ENCODE measurements around the gene NAA40. TPM values are rescaled to one million over a fixed set of nuclear protein-coding genes. Genes with fewer than 3 reads are reported as not detected.
"Not testable (repeated sequence)": the region's sequence is repeated elsewhere in the genome, so short reads cannot be mapped to it uniquely, and the experiment has no call there.

NAA40 gene
- total RNA-seq, 4 donors from 2014 or later = 27.6 to 46.4 (median 34.5) TPM

GRCh38 chr11:63966444-63966843 is 27.6 kb downstream of the NAA40 start:
- Histone ChIP-seq H3K4me1 (no peaks in the 10 kb centered on the region), H3K36me3 (no peaks in the 10 kb centered on the region), H3K27me3 (no peaks in the 10 kb centered on the region), H3K27ac (no peak overlapping the region), H3K9me3 (no peaks in the 10 kb centered on the region), H3K4me3 (replicated peaks in 1 of 3) (no peak overlapping the region)
- no peak for DNase-seq
- intact Hi-C loops (cut with DNase I) = no loop called here
- TF ChIP-seq CTCF (IDR thresholded peaks at IDR 0.05) (no peak), POLR2A (IDR thresholded peaks at IDR 0.05) (no peak)
- 92 to 100% methylated on average over 1 of the region's 1 CpG for WGBS, 2 donors

DNA sequence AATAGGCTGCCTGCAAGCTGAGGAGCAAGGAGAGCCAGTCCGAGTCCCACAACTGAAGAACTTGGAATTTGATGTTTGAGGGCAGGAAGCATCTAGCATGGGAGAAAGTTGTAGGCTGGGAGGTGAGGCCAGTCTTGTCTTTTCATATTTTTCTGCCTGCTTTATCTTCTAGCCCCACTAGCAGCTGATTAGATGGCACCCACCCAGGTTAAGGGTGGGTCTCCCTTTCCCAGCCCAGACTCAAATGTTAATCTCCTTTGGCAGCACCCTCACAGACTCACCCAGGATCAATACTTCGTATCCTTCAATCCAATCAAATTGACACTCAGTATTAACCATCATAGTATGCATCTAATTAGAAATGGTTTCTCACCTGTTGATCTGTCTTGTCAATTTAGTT is 30.7 kb downstream of the NAA40 start:
- WGBS, 2 donors = 92 to 94% methylated on average over 2 of the region's 2 CpGs
- Histone ChIP-seq H3K4me3 (replicated peaks in 1 of 3) (no peak overlapping the region), H3K36me3 (no peaks in the 10 kb centered on the region), H3K4me1 (peaks cover 0 to 3% of the 10 kb centered on the region in 2 donors), H3K9me3 (no peaks in the 10 kb centered on the region), H3K27ac (no peak overlapping the region), H3K27me3 (no peaks in the 10 kb centered on the region)
- TF ChIP-seq CTCF (IDR thresholded peaks at IDR 0.05) (no peak), POLR2A (IDR thresholded peaks at IDR 0.05) (no peak)
- DNase-seq = no peak
- intact Hi-C loops (cut with DNase I) = no loop called here

GRCh38 chr11:63970902-63971301 is 32.1 kb downstream of the NAA40 start:
- H3K4me3 ChIP-seq (replicated peaks in 1 of 3) = no peak overlapping the region
- no peak for DNase-seq
- TF ChIP-seq CTCF (IDR thresholded peaks at IDR 0.05) = no peak
- TF ChIP-seq POLR2A (IDR thresholded peaks at IDR 0.05) = no peak
- H3K4me1 ChIP-seq = peaks cover 9 to 11% of the 10 kb centered on the region in 2 donors
- intact Hi-C loops (cut with DNase I) = no loop called here
- H3K27me3 ChIP-seq = no peaks in the 10 kb centered on the region
- no peaks in the 10 kb centered on the region for H3K36me3 ChIP-seq
- no peaks in the 10 kb centered on the region for H3K9me3 ChIP-seq
- 82 to 88% methylated on average over 5 of the region's 5 CpGs for WGBS, 2 donors
- no peak overlapping the region for H3K27ac ChIP-seq

DNA sequence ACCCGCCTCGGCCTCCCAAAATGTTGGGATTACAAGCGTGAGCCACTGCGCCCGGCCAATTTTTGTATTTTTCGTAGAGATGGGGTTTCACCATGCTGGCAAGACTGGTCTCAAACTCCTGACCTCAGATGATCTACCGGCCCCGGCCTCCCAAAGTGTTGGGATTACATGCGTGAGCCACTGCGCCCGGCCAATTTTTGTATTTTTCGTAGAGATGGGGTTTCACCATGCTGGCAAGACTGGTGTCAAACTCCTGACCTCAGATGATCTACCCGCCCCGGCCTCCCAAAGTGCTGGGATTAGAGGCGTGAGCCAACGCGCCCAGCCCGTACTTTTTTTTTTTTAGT is 35.1 kb downstream of the NAA40 start:
- H3K27ac ChIP-seq = not testable (repeated sequence)

DNA sequence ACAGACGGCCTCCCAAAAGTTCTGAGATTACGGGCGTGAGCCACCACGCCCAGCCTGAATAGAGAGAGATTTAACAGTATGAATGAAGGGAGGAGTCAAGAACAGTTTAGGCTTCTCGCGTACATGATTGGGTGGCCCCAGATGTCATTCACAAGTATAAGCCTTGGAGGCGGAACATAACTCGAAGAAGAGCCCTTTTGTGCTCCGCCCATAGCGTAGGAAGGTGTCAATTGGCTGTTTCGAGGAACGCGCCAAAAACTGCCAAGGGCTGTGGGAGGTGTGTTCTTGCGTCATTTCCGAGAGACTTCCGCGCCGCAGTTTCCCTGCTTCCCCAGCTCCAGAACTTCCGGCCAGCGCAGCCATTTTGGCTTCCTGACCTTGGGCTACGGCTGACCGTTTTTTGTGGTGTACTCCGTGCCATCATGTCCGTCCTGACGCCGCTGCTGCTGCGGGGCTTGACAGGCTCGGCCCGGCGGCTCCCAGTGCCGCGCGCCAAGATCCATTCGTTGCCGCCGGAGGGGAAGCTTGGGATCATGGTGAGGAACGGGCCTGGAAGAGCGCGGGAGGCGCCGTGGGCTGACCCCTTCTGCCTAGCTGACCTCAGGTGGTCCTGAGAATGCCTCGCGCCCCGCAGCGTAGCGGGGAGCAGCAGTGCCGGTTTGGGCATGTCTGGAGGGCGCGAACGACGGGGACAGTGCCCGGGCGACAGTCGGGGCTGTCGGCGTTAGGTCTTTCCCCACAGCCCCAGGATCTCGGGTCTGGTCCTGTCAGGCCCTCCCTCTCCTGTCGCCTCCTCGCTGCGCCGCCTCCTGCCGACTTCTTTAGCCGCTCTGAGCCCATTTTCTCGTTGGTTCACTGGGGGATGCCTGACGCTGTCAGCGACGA is 35.7 kb downstream of the NAA40 start, which contains the start of gene COX8A:
TSS of gene COX8A (plus strand) at position 362 of the 885 bp plus-strand sequence. CDS start at position 423, 61 bp downstream.
- peak; percentile 99 for DNase-seq
- peak; percentile 59 to 81 for TF ChIP-seq POLR2A (IDR thresholded peaks at IDR 0.05)
- TF ChIP-seq CTCF (IDR thresholded peaks at IDR 0.05) = peak in 2 of 6 experiments; percentile 7 to 11
- no peaks in the 10 kb centered on the region for H3K27me3 ChIP-seq
- peak within 1 kb of the TSS; percentile 85 to 95 (median 91) for H3K27ac ChIP-seq
- H3K9me3 ChIP-seq = no peaks in the 10 kb centered on the region
- peak within 1 kb of the TSS; percentile 77 to 93 (median 84) for H3K4me3 ChIP-seq (replicated peaks in 1 of 3)
- WGBS, 2 donors = 0 to 1% methylated on average over 20 to 37 of the region's 67 CpGs
- peaks cover 19 to 20% of the 10 kb centered on the region in 2 donors for H3K4me1 ChIP-seq
- intact Hi-C loops (cut with DNase I) = no loop called here
- H3K36me3 ChIP-seq = no peaks in the 10 kb centered on the region

More for the DNA sequence above, 35.1 kb downstream of the NAA40 start:
- H3K4me1 ChIP-seq = peaks cover 19 to 20% of the 10 kb centered on the region in 2 donors
- 70 to 71% methylated on average over 18 of the region's 18 CpGs for WGBS, 2 donors
- intact Hi-C loops (cut with DNase I); H3K27me3 ChIP-seq; H3K4me3 ChIP-seq (replicated peaks in 1 of 3); H3K9me3 ChIP-seq; H3K36me3 ChIP-seq: not testable (repeated sequence)
- DNase-seq = peak in 1 of 2 donors; percentile 22
